GM23338 (cell line): ENCODE measurements around the gene FCHSD2. TPM values are rescaled to one million over a fixed set of nuclear protein-coding genes. Genes with fewer than 3 reads are reported as not detected.

ENCODE experiments used
- CREB1 ChIP-seq: fragments of 250-450 bp; sonication (Bioruptor Pico); IDR thresholded peaks from 2 replicates; pipeline ENCODE4 v1.5.0; 2020; ENCODE audit warnings: low read depth, mild to moderate bottlenecking, moderate library complexity
- EZH2phosphoT487 ChIP-seq: fragments of 200-600 bp; sonication (generic); IDR thresholded peaks from one replicate; pipeline ENCODE4 v1.8.1; 2018; ENCODE audit warnings: antibody characterized with exemption; ENCODE audit not compliant: unreplicated experiment
- JUNB ChIP-seq: IDR thresholded peaks from one replicate; pipeline ENCODE4 v1.6.1; 2016; ENCODE audit warnings: antibody characterized with exemption; ENCODE audit not compliant: unreplicated experiment
- REST ChIP-seq: IDR thresholded peaks from one replicate; pipeline ENCODE4 v1.6.1; 2018; ENCODE audit warnings: antibody characterized with exemption; ENCODE audit not compliant: unreplicated experiment
- STAT1 ChIP-seq: IDR thresholded peaks from one replicate; pipeline ENCODE4 v1.6.1; 2016; ENCODE audit warnings: antibody characterized with exemption; ENCODE audit not compliant: unreplicated experiment
- ZNF114 ChIP-seq: fragments of 250-450 bp; sonication (Bioruptor Pico); IDR thresholded peaks from 2 replicates; pipeline ENCODE4 v1.5.0; 2020; ENCODE audit warnings: mild to moderate bottlenecking, moderate library complexity
- ZNF331 ChIP-seq: fragments of 250-450 bp; sonication (Bioruptor Pico); IDR thresholded peaks from 2 replicates; pipeline ENCODE4 v1.5.0; 2020; ENCODE audit warnings: low read depth, mild to moderate bottlenecking, moderate library complexity
- ZNF462 ChIP-seq: fragments of 250-450 bp; sonication (Bioruptor Pico); IDR thresholded peaks from 2 replicates; pipeline ENCODE4 v1.5.0; 2020; ENCODE audit warnings: mild to moderate bottlenecking, moderate library complexity
- polyA plus RNA-seq: library from polyadenylated mRNA; unstranded; fragments of >200 nt; fragmentation: Nextera tagmentation; extraction: Ambion mirVana; gene quantifications from 2 replicates; pipeline ENCODE4 v1.2.1, GENCODE V29; 2016
- total RNA-seq: library from RNA; depleted of rRNA; stranded (reverse); fragments of >200 nt; shearing (Covaris generic); gene quantifications from 2 replicates; pipeline ENCODE4 v1.2.3, GENCODE V29; 2014

The FCHSD2 gene
- total and polyA plus RNA-seq, 2 experiments from 2014 or later, result 3.6 to 5.2 TPM

- no peak for TF ChIP-seq ZNF462 (CRISPR knock-in tag)
- TF ChIP-seq REST, result no peak
- no peak for TF ChIP-seq ZNF114 (CRISPR knock-in tag)
- TF ChIP-seq STAT1, result no peak
- TF ChIP-seq JUNB, result no peak
- TF ChIP-seq CREB1 (CRISPR knock-in tag), result no peak
- no peak for TF ChIP-seq ZNF331 (CRISPR knock-in tag)
- TF ChIP-seq EZH2phosphoT487, result no peak
These were observed 339.3 kb downstream of the FCHSD2 start (continued) for GRCh38 chr11:72802822-72803221.
